Trophoblast cell (in vitro differentiated cells and primary cell): ENCODE measurements around the gene SH3YL1.

ENCODE experiments used
- DNase-seq, 2 donors: peaks; one replicate each; pipeline ENCODE4 v3.0.0-alpha.2; 2016
- H2AFZ ChIP-seq: 2 replicates; pipeline ENCODE4 v1.6.1; 2013; ENCODE audit warnings: low read length, moderate library complexity, mild to moderate bottlenecking; ENCODE audit not compliant: insufficient read depth, poor library complexity
- H2AK5ac ChIP-seq: 2 replicates; pipeline ENCODE4 v1.6.1; 2013; ENCODE audit warnings: mild to moderate bottlenecking, low read length
- H2BK120ac ChIP-seq: 2 replicates; pipeline ENCODE4 v1.6.1; 2013; ENCODE audit warnings: low read length, mild to moderate bottlenecking, moderate library complexity; ENCODE audit not compliant: insufficient read depth, poor library complexity
- H2BK12ac ChIP-seq: 2 replicates; pipeline ENCODE4 v1.6.1; 2013; ENCODE audit warnings: mild to moderate bottlenecking, low read length, moderate library complexity
- H2BK5ac ChIP-seq: 2 replicates; pipeline ENCODE4 v1.6.1; 2013; ENCODE audit warnings: low read length, low read depth, moderate library complexity, mild to moderate bottlenecking; ENCODE audit not compliant: poor library complexity
- H3K14ac ChIP-seq: 2 replicates; pipeline ENCODE4 v1.6.1; 2013; ENCODE audit warnings: mild to moderate bottlenecking, low read length
- H3K18ac ChIP-seq: 2 replicates; pipeline ENCODE4 v1.6.1; 2013; ENCODE audit warnings: mild to moderate bottlenecking, low read length
- H3K23ac ChIP-seq: 2 replicates; pipeline ENCODE4 v1.6.1; 2013; ENCODE audit warnings: low read length
- H3K27ac ChIP-seq: 2 replicates; pipeline ENCODE4 v1.5.1; 2013; ENCODE audit warnings: low read depth, mild to moderate bottlenecking, inconsistent platforms, low read length, moderate library complexity
- H3K27me3 ChIP-seq: 2 replicates; pipeline ENCODE4 v1.6.1; 2013; ENCODE audit warnings: inconsistent platforms, mild to moderate bottlenecking, low read length, moderate library complexity; ENCODE audit not compliant: insufficient read depth
- H3K36me3 ChIP-seq, 2 experiments: 1 replicate in 1 of 2; 2 replicates in 1 of 2; pipeline ENCODE4 v1.6.1; 2013; ENCODE audit warnings: low read length in 2 of 2, mild to moderate bottlenecking in 2 of 2, moderate library complexity in 1 of 2; ENCODE audit not compliant: insufficient read depth in 2 of 2, control insufficient read depth in 1 of 2
- H3K4ac ChIP-seq: 2 replicates; pipeline ENCODE4 v1.6.1; 2013; ENCODE audit warnings: low read depth, mild to moderate bottlenecking, low read length, moderate library complexity
- H3K4me1 ChIP-seq, 2 experiments: 1 replicate in 1 of 2; 2 replicates in 1 of 2; pipeline ENCODE4 v1.6.1; 2013; ENCODE audit warnings: low read length in 2 of 2, mild to moderate bottlenecking in 2 of 2, moderate library complexity in 1 of 2; ENCODE audit not compliant: insufficient read depth in 2 of 2, control insufficient read depth in 1 of 2
- H3K4me2 ChIP-seq: 2 replicates; pipeline ENCODE4 v1.6.1; 2013; ENCODE audit warnings: inconsistent platforms, mild to moderate bottlenecking, low read length, moderate library complexity
- H3K4me3 ChIP-seq: 2 replicates; pipeline ENCODE4 v1.5.1; 2013; ENCODE audit warnings: mild to moderate bottlenecking, low read depth, low read length, inconsistent platforms
- H3K79me1 ChIP-seq: one replicate; pipeline ENCODE4 v1.6.1; 2013; ENCODE audit warnings: low read length
- H3K79me2 ChIP-seq: 2 replicates; pipeline ENCODE4 v1.6.1; 2013; ENCODE audit warnings: low read length, mild to moderate bottlenecking; ENCODE audit not compliant: control insufficient read depth, insufficient read depth, poor library complexity
- H3K9ac ChIP-seq: 2 replicates; pipeline ENCODE4 v1.6.1; 2013; ENCODE audit warnings: mild to moderate bottlenecking, low read length
- H3K9me3 ChIP-seq: 2 replicates; pipeline ENCODE4 v1.6.1; 2013; ENCODE audit warnings: low read depth, mild to moderate bottlenecking, control low read depth, inconsistent platforms, low read length; ENCODE audit not compliant: insufficient read depth
- H4K12ac ChIP-seq: 2 replicates; pipeline ENCODE4 v1.6.1; 2013; ENCODE audit warnings: low read depth, mild to moderate bottlenecking, low read length, moderate library complexity
- H4K8ac ChIP-seq: 2 replicates; pipeline ENCODE4 v1.6.1; 2013; ENCODE audit warnings: low read depth, mild to moderate bottlenecking, low read length, moderate library complexity
- H4K91ac ChIP-seq: one replicate; pipeline ENCODE4 v1.6.1; 2013; ENCODE audit warnings: low read depth, mild to moderate bottlenecking, low read length, moderate library complexity
- WGBS: extraction: QIAGEN DNeasy Blood & Tissue Kit; methylation state at CpG from one replicate; pipeline ENCODE4 v1.1.7; 2013; ENCODE audit warnings: missing lambda C conversion rate; ENCODE audit not compliant: insufficient read length, insufficient coverage; ENCODE audit errors: extremely low coverage; 5-methylcytosine and 5-hydroxymethylcytosine counted together

SH3YL1 gene

GRCh38 chr2:177733-178132 is 86.1 kb downstream of the SH3YL1 start:
- H3K36me3 ChIP-seq, result no peaks in the 10 kb centered on the region
- no peak overlapping the region for H3K14ac ChIP-seq
- H3K4ac ChIP-seq, result no peak overlapping the region
- no CpG with 5 or more reads among the region's 2 CpGs for WGBS
- no peak overlapping the region for H3K4me2 ChIP-seq
- peaks cover 8% of the 10 kb centered on the region for H3K9me3 ChIP-seq
- H3K4me1 ChIP-seq, result peaks cover 12 to 15% of the 10 kb centered on the region in 2 experiments
- peaks cover 2% of the 10 kb centered on the region for H3K79me1 ChIP-seq
- H3K27ac ChIP-seq, result no peak overlapping the region
- no peak overlapping the region for H4K91ac ChIP-seq
- H2AK5ac ChIP-seq, result no peak overlapping the region
- no peak overlapping the region for H2BK5ac ChIP-seq
- H3K18ac ChIP-seq, result no peak overlapping the region
- no peak for DNase-seq
- peaks cover 2% of the 10 kb centered on the region for H3K79me2 ChIP-seq
- H3K9ac ChIP-seq, result no peak overlapping the region
- no peak overlapping the region for H3K4me3 ChIP-seq
- no peak overlapping the region for H4K8ac ChIP-seq
- H3K27me3 ChIP-seq, result no peaks in the 10 kb centered on the region
- no peak overlapping the region for H4K12ac ChIP-seq
- H2AFZ ChIP-seq, result no peak overlapping the region
- no peak overlapping the region for H2BK120ac ChIP-seq
- H2BK12ac ChIP-seq, result no peak overlapping the region
- no peak overlapping the region for H3K23ac ChIP-seq

DNA sequence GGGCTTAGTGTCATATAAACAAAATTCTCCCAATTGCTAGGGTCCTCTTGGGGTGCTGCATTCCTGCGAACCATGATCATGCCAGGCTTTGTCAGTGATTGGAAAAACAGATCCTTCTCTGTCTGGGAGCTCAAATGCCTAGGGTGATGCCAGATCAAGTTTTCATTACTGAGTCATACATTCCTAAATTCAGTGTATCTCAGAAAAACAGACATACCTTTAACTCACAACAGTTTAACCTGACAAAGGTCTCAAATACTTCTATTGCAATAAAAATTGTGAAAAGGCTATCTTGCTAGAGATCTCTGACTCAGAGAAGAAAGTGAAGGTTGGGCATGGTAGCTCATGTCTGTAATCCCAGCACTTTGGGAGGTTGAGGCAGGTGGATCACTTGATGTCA is 86.9 kb downstream of the SH3YL1 start:
- H4K91ac ChIP-seq, result no peak overlapping the region
- DNase-seq, result peak in 1 of 2 donors; percentile 64
- H3K18ac ChIP-seq, result no peak overlapping the region
- no peak overlapping the region for H3K14ac ChIP-seq
- H2BK120ac ChIP-seq, result no peak overlapping the region
- WGBS, result no CpG with 5 or more reads among the region's 1 CpG
- peaks cover 8% of the 10 kb centered on the region for H3K9me3 ChIP-seq
- H2AK5ac ChIP-seq, result no peak overlapping the region
- peak overlapping the region; percentile 28 for H3K4me2 ChIP-seq
- peaks cover 2% of the 10 kb centered on the region for H3K79me2 ChIP-seq
- no peak overlapping the region for H2BK12ac ChIP-seq
- no peak overlapping the region for H3K4ac ChIP-seq
- H2AFZ ChIP-seq, result no peak overlapping the region
- H3K27me3 ChIP-seq, result no peaks in the 10 kb centered on the region
- no peak overlapping the region for H3K9ac ChIP-seq
- H3K23ac ChIP-seq, result no peak overlapping the region
- H3K36me3 ChIP-seq, result no peaks in the 10 kb centered on the region
- H4K12ac ChIP-seq, result no peak overlapping the region
- H3K4me3 ChIP-seq, result no peak overlapping the region
- no peak overlapping the region for H2BK5ac ChIP-seq
- H3K79me1 ChIP-seq, result peaks cover 2% of the 10 kb centered on the region
- peaks cover 12 to 15% of the 10 kb centered on the region in 2 experiments for H3K4me1 ChIP-seq
- no peak overlapping the region for H4K8ac ChIP-seq
- H3K27ac ChIP-seq, result peak overlapping the region; percentile 52

DNA sequence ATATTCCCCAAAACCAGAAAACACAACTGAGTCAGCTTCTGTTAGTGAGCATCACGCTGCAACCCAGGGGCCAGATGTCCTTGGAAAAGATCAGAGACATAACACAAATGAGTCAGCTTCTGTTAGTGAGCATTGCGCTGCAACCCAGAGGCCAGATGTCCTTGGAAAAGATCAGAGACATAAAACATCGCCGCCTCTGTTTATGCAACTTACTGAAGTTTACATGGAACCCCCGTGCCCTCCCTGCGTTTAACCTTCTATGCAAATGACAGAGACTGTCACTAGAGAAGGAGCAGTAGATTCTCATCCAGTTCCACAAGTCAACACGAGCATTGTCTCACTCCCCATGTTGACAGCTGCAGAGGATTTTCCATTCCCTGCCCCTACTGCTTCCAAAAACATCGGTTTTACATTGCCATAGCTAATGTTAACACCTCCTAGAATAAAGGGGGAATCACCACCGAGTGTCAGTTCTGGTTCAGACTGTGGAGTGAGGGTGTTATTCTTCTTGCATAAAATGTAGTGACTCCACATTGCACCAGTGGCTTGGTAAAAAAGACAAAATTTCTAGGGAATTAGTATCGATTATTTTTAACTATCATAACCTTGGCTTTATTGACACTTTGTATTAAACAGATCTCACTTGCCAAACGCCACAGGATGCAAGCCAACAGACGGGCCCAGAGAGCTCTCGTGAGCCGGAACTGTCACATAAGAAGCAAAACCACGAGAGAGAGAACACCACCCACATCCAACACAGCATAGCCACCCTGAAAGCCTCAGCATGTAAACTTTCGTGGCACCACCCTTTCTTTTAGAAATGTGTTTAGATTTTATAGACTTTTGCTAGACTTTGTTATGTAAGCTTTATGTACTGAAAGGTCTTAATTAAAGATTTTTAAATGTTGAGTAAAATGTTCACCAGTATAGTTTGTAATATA is 87.7 kb downstream of the SH3YL1 start:
- no peak overlapping the region for H4K12ac ChIP-seq
- no CpG with 5 or more reads among the region's 16 CpGs for WGBS
- peaks cover 2% of the 10 kb centered on the region for H3K79me1 ChIP-seq
- H3K4me3 ChIP-seq, result no peak overlapping the region
- peaks cover 2% of the 10 kb centered on the region for H3K79me2 ChIP-seq
- H3K4ac ChIP-seq, result no peak overlapping the region
- H2BK120ac ChIP-seq, result peak overlapping the region; percentile 78
- H3K4me1 ChIP-seq, result peaks cover 12 to 15% of the 10 kb centered on the region in 2 experiments
- no peak overlapping the region for H2AFZ ChIP-seq
- H3K4me2 ChIP-seq, result peak overlapping the region; percentile 18
- peak overlapping the region; percentile 61 for H2BK12ac ChIP-seq
- H3K9ac ChIP-seq, result no peak overlapping the region
- peak overlapping the region; percentile 60 for H4K91ac ChIP-seq
- H4K8ac ChIP-seq, result no peak overlapping the region
- peak overlapping the region; percentile 85 for H2BK5ac ChIP-seq
- peak in 1 of 2 donors; percentile 7 for DNase-seq
- H3K36me3 ChIP-seq, result no peaks in the 10 kb centered on the region
- no peak overlapping the region for H2AK5ac ChIP-seq
- peak overlapping the region; percentile 76 for H3K14ac ChIP-seq
- peak overlapping the region; percentile 45 for H3K27ac ChIP-seq
- H3K23ac ChIP-seq, result no peak overlapping the region
- no peak overlapping the region for H3K18ac ChIP-seq
- H3K9me3 ChIP-seq, result peaks cover 8% of the 10 kb centered on the region
- no peaks in the 10 kb centered on the region for H3K27me3 ChIP-seq

GRCh38 chr2:175161-175786 is 88.6 kb downstream of the SH3YL1 start:
- Histone ChIP-seq H2BK120ac (no peak overlapping the region), H3K4me1 (peaks cover 12 to 15% of the 10 kb centered on the region in 2 experiments), H3K4me2 (peak overlapping the region; percentile 16), H3K27me3 (no peaks in the 10 kb centered on the region), H3K9ac (no peak overlapping the region), H3K9me3 (peaks cover 6% of the 10 kb centered on the region), H2AK5ac (no peak overlapping the region), H2BK12ac (no peak overlapping the region), H3K14ac (no peak overlapping the region), H2BK5ac (no peak overlapping the region), H3K36me3 (no peaks in the 10 kb centered on the region), H4K12ac (no peak overlapping the region), H3K4me3 (no peak overlapping the region), H3K4ac (no peak overlapping the region), H4K91ac (no peak overlapping the region), H3K18ac (no peak overlapping the region), H3K23ac (no peak overlapping the region), H3K27ac (peak overlapping the region; percentile 20), H3K79me2 (peaks cover 2% of the 10 kb centered on the region), H3K79me1 (peaks cover 2% of the 10 kb centered on the region), H4K8ac (no peak overlapping the region), H2AFZ (no peak overlapping the region)
- DNase-seq, result no peak
- WGBS, result no CpG with 5 or more reads among the region's 8 CpGs
